Subcutaneous abdominal adipose tissue (tissue), 5 donors: Measurements from ENCODE around the gene UPP1.

Experiments used
- H3K27ac ChIP-seq: one replicate; pipeline ENCODE4 v1.7.0; 2013; ENCODE audit warnings: low read depth, mild to moderate bottlenecking, inconsistent platforms, low read length, moderate library complexity
- H3K27me3 ChIP-seq, 5 donors: one replicate each; pipeline ENCODE4 v1.7.0; 2013; ENCODE audit warnings: low read length in 5 of 5, inconsistent platforms in 1 of 5; ENCODE audit not compliant: control insufficient read depth in 5 of 5, insufficient read depth in 4 of 5
- H3K36me3 ChIP-seq, 5 donors: one replicate each; pipeline ENCODE4 v1.7.0; 2013; ENCODE audit warnings: low read length in 5 of 5; ENCODE audit not compliant: control insufficient read depth in 5 of 5, insufficient read depth in 5 of 5
- H3K4me1 ChIP-seq, 5 donors: one replicate each; pipeline ENCODE4 v1.7.0; 2013; ENCODE audit warnings: low read length in 5 of 5, mild to moderate bottlenecking in 3 of 5, moderate library complexity in 1 of 5; ENCODE audit not compliant: control insufficient read depth in 5 of 5, insufficient read depth in 5 of 5
- H3K4me3 ChIP-seq, 5 donors: one replicate each; pipeline ENCODE4 v1.7.0; 2013; ENCODE audit warnings: low read length in 5 of 5, low read depth in 1 of 5
- H3K9ac ChIP-seq, 5 donors: one replicate each; pipeline ENCODE4 v1.7.0; 2013; ENCODE audit warnings: low read length in 5 of 5, mild to moderate bottlenecking in 4 of 5, moderate library complexity in 3 of 5
- H3K9me3 ChIP-seq, 5 donors: one replicate each; pipeline ENCODE4 v1.7.0; 2013; ENCODE audit warnings: low read length in 5 of 5; ENCODE audit not compliant: control insufficient read depth in 5 of 5
- donor health status: healthy.
- donor health status: healthy.
- donor health status: healthy.
- donor health status: healthy.
- donor health status: healthy.

The UPP1 gene

DNA sequence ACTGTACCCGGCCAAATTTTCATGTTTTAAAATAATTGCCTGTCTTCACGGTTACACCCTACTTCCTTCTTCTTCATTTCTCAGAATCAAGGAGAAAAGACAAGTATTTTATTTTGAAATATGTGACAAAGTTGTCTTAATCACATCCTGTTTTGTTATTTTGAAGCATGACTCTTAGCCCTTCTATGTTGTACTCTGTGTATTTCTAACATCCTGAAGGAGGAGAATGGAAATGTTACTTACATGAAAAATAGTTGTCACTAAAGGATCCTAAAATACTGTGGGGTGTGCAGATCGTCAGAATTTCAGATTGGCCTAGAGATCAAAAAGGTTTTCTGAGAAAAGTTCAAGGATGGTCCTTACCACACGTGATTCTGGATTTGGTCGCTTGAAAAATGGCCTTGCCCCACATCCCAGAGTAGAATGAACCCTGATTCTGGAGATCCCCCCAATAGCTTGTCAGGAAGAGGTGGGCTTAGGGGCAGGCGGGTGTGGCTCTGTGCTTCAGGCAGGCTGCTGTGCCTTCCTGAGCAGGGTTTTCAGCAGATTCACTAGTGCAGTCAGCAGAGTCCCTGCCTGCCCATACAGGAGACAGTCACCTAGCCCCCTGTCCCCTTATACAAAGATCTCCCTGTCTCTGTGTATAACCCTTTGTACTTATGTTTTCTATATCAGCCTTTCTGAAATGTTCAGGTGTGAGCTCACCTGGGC lies 8.6 kb downstream of the UPP1 start:
- H3K27me3 ChIP-seq = no peaks in the 10 kb centered on the region
- H3K9me3 ChIP-seq = no peaks in the 10 kb centered on the region
- H3K4me3 ChIP-seq = no peak overlapping the region
- H3K27ac ChIP-seq = no peak overlapping the region
- peaks cover 7 to 85% (median 57%) of the 10 kb centered on the region in 5 donors for H3K36me3 ChIP-seq
- peaks cover 0 to 16% (median 0%) of the 10 kb centered on the region in 5 donors for H3K4me1 ChIP-seq
- peak overlapping the region in 2 of 5 donors; percentile 3 to 35 for H3K9ac ChIP-seq

DNA sequence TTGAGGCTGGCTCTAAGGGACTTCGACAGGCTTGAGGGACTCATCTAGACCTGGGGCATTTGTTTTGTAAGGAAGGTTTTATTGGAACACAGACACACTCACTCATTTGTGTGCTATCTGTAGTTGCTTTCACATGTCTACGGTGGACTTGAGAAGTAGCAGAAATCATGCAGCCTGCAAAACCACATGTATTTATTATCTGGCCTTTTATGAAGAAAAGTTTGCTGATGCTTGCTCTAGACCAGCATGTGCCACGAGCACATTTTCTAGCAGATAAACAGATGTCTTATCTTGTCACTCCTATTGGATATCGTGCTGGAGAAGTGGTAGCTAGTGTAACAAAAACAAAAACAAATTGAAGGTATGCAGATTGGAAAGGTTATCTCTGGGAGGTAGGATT lies 9.8 kb downstream of the UPP1 start:
- H3K4me1 ChIP-seq = peaks cover 0 to 16% (median 0%) of the 10 kb centered on the region in 5 donors
- H3K27ac ChIP-seq = no peak overlapping the region
- no peaks in the 10 kb centered on the region for H3K9me3 ChIP-seq
- H3K36me3 ChIP-seq = peaks cover 7 to 85% (median 62%) of the 10 kb centered on the region in 5 donors
- H3K9ac ChIP-seq = no peak overlapping the region
- H3K4me3 ChIP-seq = no peak overlapping the region
- no peaks in the 10 kb centered on the region for H3K27me3 ChIP-seq

- no peaks in the 10 kb centered on the region for H3K9me3 ChIP-seq
- no peak overlapping the region for H3K27ac ChIP-seq
- H3K27me3 ChIP-seq = no peaks in the 10 kb centered on the region
- peaks cover 0 to 16% (median 0%) of the 10 kb centered on the region in 5 donors for H3K4me1 ChIP-seq
- no peak overlapping the region for H3K9ac ChIP-seq
- no peak overlapping the region for H3K4me3 ChIP-seq
- peaks cover 7 to 86% (median 60%) of the 10 kb centered on the region in 5 donors for H3K36me3 ChIP-seq
These were observed 10.7 kb downstream of the UPP1 start for GRCh38 chr7:48099781-48100180.

- Histone ChIP-seq H3K9me3 (no peaks in the 10 kb centered on the region), H3K4me3 (no peak overlapping the region), H3K4me1 (peaks cover 0 to 10% (median 0%) of the 10 kb centered on the region in 5 donors), H3K36me3 (peaks cover 7 to 80% (median 59%) of the 10 kb centered on the region in 5 donors), H3K27ac (no peak overlapping the region), H3K27me3 (no peaks in the 10 kb centered on the region), H3K9ac (no peak overlapping the region)
These were observed 12.3 kb downstream of the UPP1 start for GRCh38 chr7:48101352-48101751.

DNA sequence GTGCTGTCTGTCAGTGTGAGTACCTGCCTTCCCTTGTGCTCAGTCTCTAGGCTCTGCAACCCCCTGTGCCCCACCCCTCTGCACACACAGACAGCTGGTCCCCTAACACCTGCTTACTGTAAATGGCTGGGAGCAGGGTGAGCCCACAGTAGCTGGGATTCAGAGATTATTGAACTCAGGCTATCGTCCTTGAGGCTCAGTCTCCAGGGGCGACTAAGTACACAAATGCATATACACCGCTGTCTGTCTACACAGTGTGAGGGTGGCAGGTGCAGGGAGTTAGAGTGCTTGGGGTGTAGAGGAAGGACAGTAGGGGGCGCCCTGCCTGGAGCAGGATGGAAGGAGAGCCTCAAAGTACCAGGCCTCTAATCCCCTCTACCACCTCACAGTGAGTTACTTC lies 12.9 kb downstream of the UPP1 start:
- H3K9me3 ChIP-seq = no peaks in the 10 kb centered on the region
- no peak overlapping the region for H3K27ac ChIP-seq
- H3K36me3 ChIP-seq = peaks cover 7 to 81% (median 63%) of the 10 kb centered on the region in 5 donors
- H3K27me3 ChIP-seq = no peaks in the 10 kb centered on the region
- no peak overlapping the region for H3K4me3 ChIP-seq
- H3K9ac ChIP-seq = no peak overlapping the region
- H3K4me1 ChIP-seq = peaks cover 0 to 8% (median 0%) of the 10 kb centered on the region in 5 donors

GRCh38 chr7:48102530-48102929 lies 13.5 kb downstream of the UPP1 start:
- Histone ChIP-seq H3K27me3 (no peaks in the 10 kb centered on the region), H3K27ac (no peak overlapping the region), H3K9me3 (no peaks in the 10 kb centered on the region), H3K4me3 (no peak overlapping the region), H3K4me1 (peaks cover 0 to 4% (median 0%) of the 10 kb centered on the region in 5 donors), H3K36me3 (peaks cover 7 to 84% (median 68%) of the 10 kb centered on the region in 5 donors), H3K9ac (no peak overlapping the region)

- H3K9ac ChIP-seq = no peak overlapping the region
- no peaks in the 10 kb centered on the region for H3K9me3 ChIP-seq
These were observed 16.0 kb downstream of the UPP1 start for GRCh38 chr7:48105045-48105444.

GRCh38 chr7:48106906-48107659 lies 18.0 kb downstream of the UPP1 start:
- H3K4me3 ChIP-seq = no peak overlapping the region
- no peak overlapping the region for H3K9ac ChIP-seq
- H3K4me1 ChIP-seq = peaks cover 0 to 5% (median 0%) of the 10 kb centered on the region in 5 donors
- H3K36me3 ChIP-seq = peaks cover 5 to 68% (median 57%) of the 10 kb centered on the region in 5 donors
- no peaks in the 10 kb centered on the region for H3K27me3 ChIP-seq
- no peak overlapping the region for H3K27ac ChIP-seq
- no peaks in the 10 kb centered on the region for H3K9me3 ChIP-seq

More at GRCh38 chr7:48105045-48105444, 16.0 kb downstream of the UPP1 start:
- Histone ChIP-seq H3K4me3 (no peak overlapping the region), H3K4me1 (peaks cover 0 to 2% (median 0%) of the 10 kb centered on the region in 5 donors), H3K27ac (no peak overlapping the region), H3K36me3 (peaks cover 6 to 79% (median 70%) of the 10 kb centered on the region in 5 donors), H3K27me3 (no peaks in the 10 kb centered on the region)

GRCh38 chr7:48107926-48108472 lies 18.9 kb downstream of the UPP1 start:
- peaks cover 5 to 59% (median 48%) of the 10 kb centered on the region in 5 donors for H3K36me3 ChIP-seq
- H3K4me1 ChIP-seq = peaks cover 0 to 5% (median 0%) of the 10 kb centered on the region in 5 donors
- H3K27ac ChIP-seq = no peak overlapping the region
- no peaks in the 10 kb centered on the region for H3K9me3 ChIP-seq
- no peaks in the 10 kb centered on the region for H3K27me3 ChIP-seq
- no peak overlapping the region for H3K9ac ChIP-seq
- H3K4me3 ChIP-seq = no peak overlapping the region
